HepG2 (cell line): ENCODE measurements around the gene P2RX2. TPM values are rescaled to one million over a fixed set of nuclear protein-coding genes. Genes with fewer than 3 reads are reported as not detected.

Experiments used
- SETDB1 ChIP-seq: sonication (generic); formaldehyde crosslinking; IDR thresholded peaks from 2 replicates; pipeline ENCODE4 v1.5.1; 2020; ENCODE audit warnings: missing genetic modification reagents, mild to moderate bottlenecking, borderline replicate concordance
- SIN3A ChIP-seq: IDR thresholded peaks from 2 replicates; pipeline ENCODE4 v1.6.1; 2011; ENCODE audit warnings: low read depth, mild to moderate bottlenecking, control low read depth, low read length, borderline replicate concordance
- SIX1 ChIP-seq: sonication (generic); formaldehyde crosslinking; IDR thresholded peaks from 2 replicates; pipeline ENCODE4 v1.4.0; 2020; ENCODE audit warnings: missing genetic modification reagents, borderline replicate concordance
- ZFP90 ChIP-seq: sonication (generic); formaldehyde crosslinking; IDR thresholded peaks from 2 replicates; pipeline ENCODE4 v1.8.0; 2022; ENCODE audit warnings: missing genetic modification reagents, mild to moderate bottlenecking, inconsistent platforms, borderline replicate concordance
- polyA plus RNA-seq, 8 experiments: library from polyadenylated mRNA; depleted of rRNA in 3 of 8; stranded (reverse) in 7 of 8; unstranded in 1 of 8; fragments of >200 nt; fragmentation: Illumina TruSeq in 4 of 8; extraction: Trizol in 4 of 8; gene quantifications; 2 replicates each; pipeline versions ENCODE4 v1.2.1 to v1.2.3, GENCODE V29; 2011 to 2016; ENCODE audit warnings: low read depth in 4 of 8, missing spikeins in 1 of 8, mixed read lengths in 1 of 8; ENCODE audit not compliant: insufficient read depth in 1 of 8
- total RNA-seq, 5 experiments: library from RNA; depleted of rRNA; stranded (reverse); fragments of >200 nt; fragmentation: Illumina TruSeq; extraction: Trizol; gene quantifications; 2 replicates each; pipeline ENCODE4 v1.2.3, GENCODE V29; 2016; ENCODE audit warnings: low read depth in 1 of 5
- TF ChIP-seq, protein P1 (sequence below), 2 experiments: sonication (generic) in 1 of 2; formaldehyde crosslinking in 1 of 2; IDR thresholded peaks; 2 replicates each; pipeline versions ENCODE4 v1.4.0 to v1.6.1; 2018 to 2020; ENCODE audit warnings: missing genetic modification reagents in 2 of 2, borderline replicate concordance in 1 of 2, low read depth in 1 of 2, mild to moderate bottlenecking in 1 of 2, missing biosample characterization in 1 of 2
- TF ChIP-seq, protein P2 (sequence below): sonication (generic); formaldehyde crosslinking; IDR thresholded peaks from 2 replicates; pipeline ENCODE4 v1.8.0; 2022; ENCODE audit warnings: mild to moderate bottlenecking, missing genetic modification reagents, moderate library complexity

P2RX2 gene
- total and polyA plus RNA-seq, 2 of the 13 experiments (the other 11 are each of a cell fraction or from before 2014, with no cell fraction given) = not detected

DNA sequence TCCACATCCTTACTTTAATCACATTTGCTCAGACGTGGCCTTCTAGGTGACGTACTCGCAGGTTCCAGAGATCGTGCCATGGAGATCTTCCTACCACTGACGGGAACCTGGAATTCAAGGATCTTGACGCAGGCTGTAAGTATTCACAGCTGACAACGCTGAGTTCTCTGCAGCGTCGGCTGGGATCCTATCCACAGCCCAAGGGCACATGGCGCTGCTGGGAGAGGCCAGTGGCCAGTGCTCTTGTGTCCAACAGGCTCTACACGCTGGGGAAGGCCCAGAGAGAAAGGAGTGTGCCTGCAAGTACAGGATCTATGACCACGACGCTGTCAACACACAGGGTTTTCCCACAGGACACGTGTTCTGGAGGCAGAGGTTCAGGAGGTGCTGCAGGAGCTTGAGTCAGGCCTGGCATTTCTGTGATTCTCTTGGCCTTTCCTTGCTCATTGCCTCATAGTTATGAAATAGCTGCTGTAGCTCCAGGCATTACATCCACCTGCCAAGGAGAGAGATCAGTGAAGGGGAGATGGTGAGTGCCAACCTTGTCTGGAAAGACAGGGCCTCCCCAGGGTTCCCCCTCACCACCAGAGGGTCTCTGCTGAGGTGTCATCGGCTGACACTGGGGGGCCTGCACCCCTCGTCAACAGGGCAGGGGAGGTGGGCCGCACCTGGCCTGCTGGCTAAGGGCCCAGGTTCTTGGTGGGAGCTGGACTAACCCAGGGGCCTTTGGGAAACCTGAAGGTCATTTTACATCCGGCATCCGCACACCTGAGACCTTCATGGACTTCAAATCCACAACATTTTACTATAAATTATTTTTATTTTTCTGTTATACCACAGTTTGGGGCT lies 29.5 kb upstream of the P2RX2 start (continued):
- TF ChIP-seq SIX1 (CRISPR knock-in tag) (no peak), ZFP90 (CRISPR knock-in tag) (no peak), SETDB1 (CRISPR knock-in tag) (no peak), SIN3A (no peak)
- TF ChIP-seq, protein P1, sequence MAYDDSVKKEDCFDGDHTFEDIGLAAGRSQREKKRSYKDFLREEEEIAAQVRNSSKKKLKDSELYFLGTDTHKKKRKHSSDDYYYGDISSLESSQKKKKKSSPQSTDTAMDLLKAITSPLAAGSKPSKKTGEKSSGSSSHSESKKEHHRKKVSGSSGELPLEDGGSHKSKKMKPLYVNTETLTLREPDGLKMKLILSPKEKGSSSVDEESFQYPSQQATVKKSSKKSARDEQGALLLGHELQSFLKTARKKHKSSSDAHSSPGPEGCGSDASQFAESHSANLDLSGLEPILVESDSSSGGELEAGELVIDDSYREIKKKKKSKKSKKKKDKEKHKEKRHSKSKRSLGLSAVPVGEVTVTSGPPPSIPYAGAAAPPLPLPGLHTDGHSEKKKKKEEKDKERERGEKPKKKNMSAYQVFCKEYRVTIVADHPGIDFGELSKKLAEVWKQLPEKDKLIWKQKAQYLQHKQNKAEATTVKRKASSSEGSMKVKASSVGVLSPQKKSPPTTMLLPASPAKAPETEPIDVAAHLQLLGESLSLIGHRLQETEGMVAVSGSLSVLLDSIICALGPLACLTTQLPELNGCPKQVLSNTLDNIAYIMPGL (CRISPR knock-in tag; IDR thresholded peaks at IDR 0.05; ENCODE audit: borderline replicate concordance in 1 of 2, low read depth in 1 of 2) = no peak
- TF ChIP-seq, protein P2, sequence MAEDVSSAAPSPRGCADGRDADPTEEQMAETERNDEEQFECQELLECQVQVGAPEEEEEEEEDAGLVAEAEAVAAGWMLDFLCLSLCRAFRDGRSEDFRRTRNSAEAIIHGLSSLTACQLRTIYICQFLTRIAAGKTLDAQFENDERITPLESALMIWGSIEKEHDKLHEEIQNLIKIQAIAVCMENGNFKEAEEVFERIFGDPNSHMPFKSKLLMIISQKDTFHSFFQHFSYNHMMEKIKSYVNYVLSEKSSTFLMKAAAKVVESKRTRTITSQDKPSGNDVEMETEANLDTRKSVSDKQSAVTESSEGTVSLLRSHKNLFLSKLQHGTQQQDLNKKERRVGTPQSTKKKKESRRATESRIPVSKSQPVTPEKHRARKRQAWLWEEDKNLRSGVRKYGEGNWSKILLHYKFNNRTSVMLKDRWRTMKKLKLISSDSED = no peak
